Liver (tissue), 9 donors: ENCODE results near the gene UNC80. TPM values are rescaled to one million over a fixed set of nuclear protein-coding genes. Genes with fewer than 3 reads are reported as not detected.

Source experiments
- DNase-seq: peaks from one replicate; pipeline ENCODE4 v3.0.0-alpha.2; 2017; ENCODE audit warnings: low spot score
- H3K27ac ChIP-seq, 2 donors: one replicate each; pipeline ENCODE4 v1.7.0; 2013; ENCODE audit warnings: inconsistent platforms in 2 of 2, low read length in 2 of 2, control low read depth in 1 of 2, low read depth in 1 of 2, mild to moderate bottlenecking in 1 of 2
- H3K27me3 ChIP-seq, 4 donors: one replicate each; pipeline versions ENCODE4 v1.6.1 to v1.7.0; 2013; ENCODE audit warnings: low read length in 3 of 4, inconsistent platforms in 1 of 4, mild to moderate bottlenecking in 1 of 4, moderate library complexity in 1 of 4; ENCODE audit not compliant: control insufficient read depth in 4 of 4, insufficient read depth in 4 of 4
- H3K36me3 ChIP-seq, 4 donors: one replicate each; pipeline versions ENCODE4 v1.6.1 to v1.7.0; 2013; ENCODE audit warnings: low read length in 3 of 4, mild to moderate bottlenecking in 3 of 4, low read depth in 1 of 4, moderate library complexity in 1 of 4; ENCODE audit not compliant: control insufficient read depth in 4 of 4, insufficient read depth in 3 of 4
- H3K4me1 ChIP-seq, 4 donors: one replicate each; pipeline versions ENCODE4 v1.6.1 to v1.7.0; 2013; ENCODE audit warnings: low read length in 3 of 4, mild to moderate bottlenecking in 3 of 4, moderate library complexity in 1 of 4; ENCODE audit not compliant: control insufficient read depth in 4 of 4, insufficient read depth in 4 of 4
- H3K4me3 ChIP-seq, 3 donors: one replicate each; pipeline versions ENCODE4 v1.6.1 to v1.7.0; 2013; ENCODE audit warnings: low read length in 3 of 3, control low read depth in 1 of 3, low read depth in 1 of 3, mild to moderate bottlenecking in 1 of 3
- H3K9ac ChIP-seq, 2 donors: one replicate each; pipeline ENCODE4 v1.7.0; 2013; ENCODE audit warnings: low read length in 2 of 2, mild to moderate bottlenecking in 2 of 2, moderate library complexity in 2 of 2, control low read depth in 1 of 2, low read depth in 1 of 2
- H3K9me3 ChIP-seq, 4 donors: one replicate each; pipeline versions ENCODE4 v1.6.1 to v1.7.0; 2013; ENCODE audit warnings: low read length in 3 of 4; ENCODE audit not compliant: control insufficient read depth in 4 of 4
- ATF3 ChIP-seq: IDR thresholded peaks from 2 replicates; pipeline ENCODE4 v1.6.1; 2016; ENCODE audit warnings: antibody characterized with exemption
- EGR1 ChIP-seq, 2 donors: IDR thresholded peaks; 2 replicates each; pipeline ENCODE4 v1.6.1; 2016 to 2018; ENCODE audit warnings: antibody characterized with exemption in 2 of 2, low read depth in 2 of 2
- FOXA1 ChIP-seq: IDR thresholded peaks from 2 replicates; pipeline ENCODE4 v1.6.1; 2016; ENCODE audit warnings: antibody characterized with exemption
- FOXA2 ChIP-seq: IDR thresholded peaks from 2 replicates; pipeline ENCODE4 v1.6.1; 2016; ENCODE audit warnings: antibody characterized with exemption
- GABPA ChIP-seq, 2 donors: IDR thresholded peaks in 1 of 2; conservative IDR thresholded peaks in 1 of 2; 2 replicates each; pipeline ENCODE4 v1.6.1; 2016; ENCODE audit warnings: antibody characterized with exemption in 2 of 2, mild to moderate bottlenecking in 1 of 2, moderate library complexity in 1 of 2
- HNF4A ChIP-seq, 2 donors: conservative IDR thresholded peaks; 2 replicates each; pipeline ENCODE4 v1.6.1; 2016; ENCODE audit warnings: antibody characterized with exemption in 2 of 2, mild to moderate bottlenecking in 2 of 2
- HNF4G ChIP-seq: IDR thresholded peaks from 2 replicates; pipeline ENCODE4 v1.6.1; 2016; ENCODE audit warnings: antibody characterized with exemption
- JUND ChIP-seq, 2 donors: IDR thresholded peaks; 2 replicates each; pipeline ENCODE4 v1.6.1; 2016; ENCODE audit warnings: antibody characterized with exemption in 2 of 2
- NR2F2 ChIP-seq: IDR thresholded peaks from 2 replicates; pipeline ENCODE4 v1.6.1; 2016; ENCODE audit warnings: antibody characterized with exemption
- RAD21 ChIP-seq, 2 donors: IDR thresholded peaks; 2 replicates each; pipeline ENCODE4 v1.6.1; 2016; ENCODE audit warnings: antibody characterized with exemption in 2 of 2, mild to moderate bottlenecking in 2 of 2
- RXRA ChIP-seq, 2 donors: IDR thresholded peaks; 2 replicates each; pipeline ENCODE4 v1.6.1; 2017 to 2018; ENCODE audit warnings: antibody characterized with exemption in 2 of 2, mild to moderate bottlenecking in 1 of 2
- SP1 ChIP-seq: IDR thresholded peaks from 2 replicates; pipeline ENCODE4 v1.6.1; 2018; ENCODE audit warnings: antibody characterized with exemption, mild to moderate bottlenecking
- TAF1 ChIP-seq: conservative IDR thresholded peaks from 2 replicates; pipeline ENCODE4 v1.6.1; 2016; ENCODE audit warnings: antibody characterized with exemption, mild to moderate bottlenecking
- YY1 ChIP-seq: IDR thresholded peaks from 2 replicates; pipeline ENCODE4 v1.6.1; 2016; ENCODE audit warnings: antibody characterized with exemption, mild to moderate bottlenecking
- WGBS: extraction: QIAGEN DNeasy Blood & Tissue Kit; methylation state at CpG from one replicate; pipeline ENCODE4 v1.1.7; 2013; 5-methylcytosine and 5-hydroxymethylcytosine counted together
- polyA plus RNA-seq, 2 donors: library from polyadenylated mRNA; stranded (reverse) in 1 of 2; unstranded in 1 of 2; fragments of 200-250 nt in 1 of 2; fragments of >200 nt in 1 of 2; fragmentation: Nextera tagmentation in 1 of 2; extraction: Ambion mirVana in 1 of 2; gene quantifications; one replicate each; pipeline versions ENCODE4 v1.2.1 to v1.2.3, GENCODE V29; 2013 to 2015
- total RNA-seq, 2 donors: library from RNA; depleted of rRNA; stranded (reverse); fragments of >200 nt; gene quantifications; one replicate each; pipeline ENCODE4 v1.2.3, GENCODE V29; 2014
- TF ChIP-seq, protein P1 (sequence below): IDR thresholded peaks from 2 replicates; pipeline ENCODE4 v1.6.1; 2016; ENCODE audit warnings: antibody characterized with exemption
- TF ChIP-seq, protein P2 (sequence below): fragments of 150-350 bp; IDR thresholded peaks from 2 replicates; pipeline ENCODE4 v1.5.1; 2017; ENCODE audit warnings: improper control_type of control experiment, low read depth, low read length; ENCODE audit not compliant: missing input control
- TF ChIP-seq, protein P3 (sequence below): IDR thresholded peaks from 2 replicates; pipeline ENCODE4 v1.6.1; 2016; ENCODE audit warnings: antibody characterized with exemption, mild to moderate bottlenecking
- TF ChIP-seq, protein P4 (sequence below): IDR thresholded peaks from 2 replicates; pipeline ENCODE4 v1.6.1; 2016; ENCODE audit warnings: antibody characterized with exemption
- donor health status: healthy.
- donor health status: healthy.
- donor health status: healthy.
- donor health status: healthy.
- donor health status: healthy.

The UNC80 gene
- total and polyA plus RNA-seq, 4 donors, result under 0.01 to 0.05 (median 0.02) TPM; not detected in 1

GRCh38 chr2:209922116-209922515, 150.5 kb downstream of the UNC80 start:
- H3K4me3 ChIP-seq, result no peak overlapping the region
- H3K9me3 ChIP-seq, result no peaks in the 10 kb centered on the region
- TF ChIP-seq FOXA1, result no peak
- no peak for TF ChIP-seq JUND (IDR thresholded peaks at IDR 0.05)
- no peak for DNase-seq
- no peaks in the 10 kb centered on the region for H3K36me3 ChIP-seq
- peaks cover 0 to 10% (median 0%) of the 10 kb centered on the region in 4 donors for H3K27me3 ChIP-seq
- H3K4me1 ChIP-seq, result no peaks in the 10 kb centered on the region
- 71% methylated on average over 8 of the region's 8 CpGs for WGBS
- H3K9ac ChIP-seq, result no peak overlapping the region
- H3K27ac ChIP-seq, result no peak overlapping the region

DNA sequence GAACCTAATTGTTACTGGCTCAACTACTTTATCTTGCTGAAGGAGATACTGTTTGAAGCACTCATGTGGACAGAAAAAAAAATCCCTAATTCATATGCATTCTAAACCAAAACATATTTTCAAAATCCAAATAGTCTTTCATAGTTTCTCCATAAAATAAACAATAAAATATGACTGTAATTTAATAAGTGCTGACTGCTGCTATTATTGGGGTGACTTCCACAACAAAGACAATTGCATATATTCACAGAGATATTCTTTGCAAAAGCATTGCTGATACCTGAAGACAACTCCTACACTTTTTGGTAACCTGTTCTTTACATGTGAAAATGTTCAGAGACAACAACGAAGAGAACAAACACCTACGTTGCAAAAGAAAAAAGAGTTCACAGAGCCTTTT, 157.7 kb downstream of the UNC80 start:
- Histone ChIP-seq H3K27ac (no peak overlapping the region), H3K9ac (no peak overlapping the region), H3K36me3 (no peaks in the 10 kb centered on the region), H3K4me3 (no peak overlapping the region), H3K9me3 (no peaks in the 10 kb centered on the region), H3K4me1 (peaks cover 0 to 1% (median 0%) of the 10 kb centered on the region in 4 donors), H3K27me3 (peaks cover 0 to 13% (median 0%) of the 10 kb centered on the region in 4 donors)
- WGBS, result 80% methylated on average over 2 of the region's 2 CpGs
- no peak for DNase-seq
- no peak for TF ChIP-seq RXRA (IDR thresholded peaks at IDR 0.05)
- no peak for TF ChIP-seq ATF3
- TF ChIP-seq, protein P1, sequence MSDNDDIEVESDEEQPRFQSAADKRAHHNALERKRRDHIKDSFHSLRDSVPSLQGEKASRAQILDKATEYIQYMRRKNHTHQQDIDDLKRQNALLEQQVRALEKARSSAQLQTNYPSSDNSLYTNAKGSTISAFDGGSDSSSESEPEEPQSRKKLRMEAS, result no peak
- no peak for TF ChIP-seq FOXA2
- no peak for TF ChIP-seq JUND (IDR thresholded peaks at IDR 0.05)

DNA sequence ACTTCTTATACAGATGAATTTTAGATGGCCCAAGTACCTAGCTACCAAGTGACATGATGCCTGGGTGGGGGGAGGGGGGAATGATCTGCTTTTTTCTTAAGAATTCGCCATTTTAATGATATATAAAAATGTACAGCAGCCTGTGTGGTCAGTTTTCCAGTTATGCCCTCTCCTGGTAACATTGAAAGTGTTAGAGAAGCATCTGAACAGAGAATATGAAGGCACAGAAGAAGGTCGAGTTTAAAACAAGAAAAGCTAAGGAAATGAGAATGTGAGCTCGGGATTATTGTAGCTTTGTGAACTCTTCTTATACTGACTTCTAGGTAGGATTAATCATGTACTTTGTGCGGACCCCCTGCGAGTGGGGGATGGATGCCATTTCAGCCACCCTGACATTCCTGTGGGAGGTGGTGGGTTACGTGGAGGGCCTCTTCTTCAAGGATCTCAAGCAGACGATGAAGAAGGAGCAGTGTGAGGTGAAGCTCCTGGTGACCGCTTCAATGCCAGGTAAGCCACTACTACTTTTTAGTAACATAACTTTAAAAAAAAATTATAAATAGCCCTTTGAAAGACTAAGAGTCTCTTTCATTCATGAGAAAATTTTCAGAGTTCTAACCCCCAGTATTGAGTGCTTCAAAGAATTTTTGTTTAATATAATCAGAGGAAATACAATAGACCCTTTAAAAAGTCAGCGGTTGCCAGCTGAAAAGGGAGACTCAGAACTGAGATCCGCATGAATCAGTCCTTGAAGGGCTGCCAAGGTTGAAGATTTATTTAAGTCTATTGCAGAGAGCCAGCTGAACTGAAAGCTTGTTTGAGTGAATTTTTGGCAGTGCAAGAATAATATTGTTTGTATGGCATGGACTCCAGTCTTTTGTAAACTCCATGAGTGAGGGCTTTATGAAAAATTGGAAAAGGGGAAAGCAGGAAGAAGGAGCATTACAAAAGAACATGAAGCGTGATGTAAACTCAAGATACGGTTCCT, 162.2 kb downstream of the UNC80 start:
- Histone ChIP-seq H3K27ac (no peak overlapping the region), H3K36me3 (no peaks in the 10 kb centered on the region), H3K9ac (no peak overlapping the region), H3K27me3 (peaks cover 0 to 9% (median 0%) of the 10 kb centered on the region in 4 donors), H3K4me3 (no peak overlapping the region), H3K9me3 (no peaks in the 10 kb centered on the region), H3K4me1 (peaks cover 0 to 3% (median 0%) of the 10 kb centered on the region in 4 donors)
- 59% methylated on average over 12 of the region's 12 CpGs for WGBS
- DNase-seq, result no peak
- TF ChIP-seq YY1 (no peak), NR2F2 (no peak), HNF4G (no peak), GABPA (IDR thresholded peaks at IDR 0.05 in 1 of 2, conservative IDR thresholded peaks at IDR 0.05 in 1 of 2) (no peak), HNF4A (conservative IDR thresholded peaks at IDR 0.05) (no peak), FOXA2 (no peak), SP1 (no peak), EGR1 (IDR thresholded peaks at IDR 0.05; ENCODE audit: low read depth in 2 of 2) (no peak), TAF1 (no peak), FOXA1 (no peak), ATF3 (no peak), JUND (IDR thresholded peaks at IDR 0.05) (no peak), RXRA (IDR thresholded peaks at IDR 0.05) (no peak), RAD21 (IDR thresholded peaks at IDR 0.05) (no peak)
- TF ChIP-seq, protein P2, sequence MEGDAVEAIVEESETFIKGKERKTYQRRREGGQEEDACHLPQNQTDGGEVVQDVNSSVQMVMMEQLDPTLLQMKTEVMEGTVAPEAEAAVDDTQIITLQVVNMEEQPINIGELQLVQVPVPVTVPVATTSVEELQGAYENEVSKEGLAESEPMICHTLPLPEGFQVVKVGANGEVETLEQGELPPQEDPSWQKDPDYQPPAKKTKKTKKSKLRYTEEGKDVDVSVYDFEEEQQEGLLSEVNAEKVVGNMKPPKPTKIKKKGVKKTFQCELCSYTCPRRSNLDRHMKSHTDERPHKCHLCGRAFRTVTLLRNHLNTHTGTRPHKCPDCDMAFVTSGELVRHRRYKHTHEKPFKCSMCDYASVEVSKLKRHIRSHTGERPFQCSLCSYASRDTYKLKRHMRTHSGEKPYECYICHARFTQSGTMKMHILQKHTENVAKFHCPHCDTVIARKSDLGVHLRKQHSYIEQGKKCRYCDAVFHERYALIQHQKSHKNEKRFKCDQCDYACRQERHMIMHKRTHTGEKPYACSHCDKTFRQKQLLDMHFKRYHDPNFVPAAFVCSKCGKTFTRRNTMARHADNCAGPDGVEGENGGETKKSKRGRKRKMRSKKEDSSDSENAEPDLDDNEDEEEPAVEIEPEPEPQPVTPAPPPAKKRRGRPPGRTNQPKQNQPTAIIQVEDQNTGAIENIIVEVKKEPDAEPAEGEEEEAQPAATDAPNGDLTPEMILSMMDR, result no peak
- TF ChIP-seq, protein P1, result no peak
- TF ChIP-seq, protein P3, sequence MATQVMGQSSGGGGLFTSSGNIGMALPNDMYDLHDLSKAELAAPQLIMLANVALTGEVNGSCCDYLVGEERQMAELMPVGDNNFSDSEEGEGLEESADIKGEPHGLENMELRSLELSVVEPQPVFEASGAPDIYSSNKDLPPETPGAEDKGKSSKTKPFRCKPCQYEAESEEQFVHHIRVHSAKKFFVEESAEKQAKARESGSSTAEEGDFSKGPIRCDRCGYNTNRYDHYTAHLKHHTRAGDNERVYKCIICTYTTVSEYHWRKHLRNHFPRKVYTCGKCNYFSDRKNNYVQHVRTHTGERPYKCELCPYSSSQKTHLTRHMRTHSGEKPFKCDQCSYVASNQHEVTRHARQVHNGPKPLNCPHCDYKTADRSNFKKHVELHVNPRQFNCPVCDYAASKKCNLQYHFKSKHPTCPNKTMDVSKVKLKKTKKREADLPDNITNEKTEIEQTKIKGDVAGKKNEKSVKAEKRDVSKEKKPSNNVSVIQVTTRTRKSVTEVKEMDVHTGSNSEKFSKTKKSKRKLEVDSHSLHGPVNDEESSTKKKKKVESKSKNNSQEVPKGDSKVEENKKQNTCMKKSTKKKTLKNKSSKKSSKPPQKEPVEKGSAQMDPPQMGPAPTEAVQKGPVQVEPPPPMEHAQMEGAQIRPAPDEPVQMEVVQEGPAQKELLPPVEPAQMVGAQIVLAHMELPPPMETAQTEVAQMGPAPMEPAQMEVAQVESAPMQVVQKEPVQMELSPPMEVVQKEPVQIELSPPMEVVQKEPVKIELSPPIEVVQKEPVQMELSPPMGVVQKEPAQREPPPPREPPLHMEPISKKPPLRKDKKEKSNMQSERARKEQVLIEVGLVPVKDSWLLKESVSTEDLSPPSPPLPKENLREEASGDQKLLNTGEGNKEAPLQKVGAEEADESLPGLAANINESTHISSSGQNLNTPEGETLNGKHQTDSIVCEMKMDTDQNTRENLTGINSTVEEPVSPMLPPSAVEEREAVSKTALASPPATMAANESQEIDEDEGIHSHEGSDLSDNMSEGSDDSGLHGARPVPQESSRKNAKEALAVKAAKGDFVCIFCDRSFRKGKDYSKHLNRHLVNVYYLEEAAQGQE, result no peak
- TF ChIP-seq, protein P4, sequence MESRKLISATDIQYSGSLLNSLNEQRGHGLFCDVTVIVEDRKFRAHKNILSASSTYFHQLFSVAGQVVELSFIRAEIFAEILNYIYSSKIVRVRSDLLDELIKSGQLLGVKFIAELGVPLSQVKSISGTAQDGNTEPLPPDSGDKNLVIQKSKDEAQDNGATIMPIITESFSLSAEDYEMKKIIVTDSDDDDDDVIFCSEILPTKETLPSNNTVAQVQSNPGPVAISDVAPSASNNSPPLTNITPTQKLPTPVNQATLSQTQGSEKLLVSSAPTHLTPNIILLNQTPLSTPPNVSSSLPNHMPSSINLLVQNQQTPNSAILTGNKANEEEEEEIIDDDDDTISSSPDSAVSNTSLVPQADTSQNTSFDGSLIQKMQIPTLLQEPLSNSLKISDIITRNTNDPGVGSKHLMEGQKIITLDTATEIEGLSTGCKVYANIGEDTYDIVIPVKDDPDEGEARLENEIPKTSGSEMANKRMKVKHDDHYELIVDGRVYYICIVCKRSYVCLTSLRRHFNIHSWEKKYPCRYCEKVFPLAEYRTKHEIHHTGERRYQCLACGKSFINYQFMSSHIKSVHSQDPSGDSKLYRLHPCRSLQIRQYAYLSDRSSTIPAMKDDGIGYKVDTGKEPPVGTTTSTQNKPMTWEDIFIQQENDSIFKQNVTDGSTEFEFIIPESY, result no peak
